HG03460 (cell line): ENCODE data around the gene PNO1.
"Not testable (repeated sequence)": the region's sequence is repeated elsewhere in the genome, so short reads cannot be mapped to it uniquely, and the experiment has no call there.

Experiments
- ATAC-seq: cut with Tn5 transposase; IDR thresholded peaks from one replicate; pipeline ENCODE4 v1.9.1; 2021; ENCODE audit not compliant: unreplicated experiment

PNO1 gene

DNA sequence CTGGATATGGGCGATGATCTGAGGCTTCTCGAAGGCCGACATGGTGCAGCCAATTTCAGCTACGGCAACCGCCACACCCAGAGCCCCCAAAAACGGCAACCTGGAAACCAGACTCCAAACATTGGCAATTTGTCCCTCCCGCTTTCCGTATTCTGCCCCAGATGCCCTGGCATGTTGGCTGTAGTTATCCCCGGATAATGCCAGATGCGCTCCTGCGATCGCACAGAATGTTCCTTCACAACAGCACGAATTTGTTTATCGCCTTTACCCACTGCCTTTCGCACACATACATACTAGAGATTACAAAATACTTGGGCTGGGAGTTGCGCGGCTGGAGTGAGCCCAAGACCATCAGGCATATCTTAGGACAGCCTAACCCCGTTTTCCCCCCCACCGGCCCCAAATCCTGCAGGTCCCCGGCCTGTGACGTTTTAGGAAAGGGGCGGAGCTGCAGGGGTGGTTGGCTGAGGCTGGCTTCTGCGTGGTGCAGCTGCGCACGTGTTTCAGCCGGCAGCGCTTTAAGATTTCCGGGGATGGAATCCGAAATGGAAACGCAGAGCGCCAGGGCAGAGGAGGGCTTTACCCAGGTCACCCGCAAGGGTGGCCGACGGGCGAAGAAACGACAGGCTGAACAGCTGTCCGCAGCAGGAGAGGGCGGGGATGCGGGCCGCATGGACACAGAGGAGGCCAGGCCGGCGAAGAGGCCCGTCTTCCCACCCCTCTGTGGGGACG lies at the start of gene PNO1:
Gene PNO1, plus strand, starts transcription at position 487 of the 732 bp plus-strand sequence. Its CDS starts 47 bp downstream, at position 534.
- ATAC-seq: peak; percentile 91

GRCh38 chr2:68108120-68108519 lies 49.6 kb upstream of the PNO1 start:
- ATAC-seq: no peak

DNA sequence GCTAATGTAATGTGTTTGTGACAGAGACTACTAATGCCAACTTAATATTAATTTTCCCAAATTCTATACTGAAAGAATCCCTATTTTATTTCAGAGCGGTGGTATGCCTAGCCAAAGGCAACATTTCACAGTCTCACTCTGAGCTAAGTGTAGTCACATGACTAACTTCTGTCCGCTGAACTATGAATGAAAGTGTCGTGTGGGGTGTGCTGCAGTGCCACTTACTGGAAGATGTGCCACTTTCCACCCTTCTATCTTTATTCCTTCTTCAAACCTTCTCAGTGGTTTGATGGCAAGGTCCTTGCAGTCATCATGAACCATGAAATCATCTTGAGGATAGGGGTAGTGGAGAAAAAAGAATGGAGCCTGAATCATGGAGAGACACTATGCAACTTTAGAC lies 47.6 kb upstream of the PNO1 start:
- ATAC-seq: no peak

GRCh38 chr2:68115965-68116364 lies 41.7 kb upstream of the PNO1 start:
- no peak for ATAC-seq

DNA sequence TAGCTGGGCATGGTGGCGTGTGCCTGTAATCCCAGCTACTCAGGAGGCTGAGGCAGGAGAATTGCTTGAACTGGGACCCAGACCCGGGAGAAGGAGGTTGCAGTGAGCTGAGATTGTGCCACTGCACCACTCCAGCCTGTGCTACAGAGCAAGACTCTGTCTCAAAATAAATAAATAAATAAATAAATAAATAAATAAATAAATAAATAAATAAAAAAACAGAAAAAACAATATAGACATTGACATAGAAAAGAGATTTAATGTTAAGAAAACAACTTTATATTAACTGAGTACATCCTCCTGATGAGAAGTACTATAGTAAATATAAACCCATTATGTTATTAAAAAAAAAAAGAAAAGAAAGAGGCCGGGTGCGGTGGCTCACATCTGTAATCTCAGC lies 39.8 kb upstream of the PNO1 start:
- not testable (repeated sequence) for ATAC-seq

DNA sequence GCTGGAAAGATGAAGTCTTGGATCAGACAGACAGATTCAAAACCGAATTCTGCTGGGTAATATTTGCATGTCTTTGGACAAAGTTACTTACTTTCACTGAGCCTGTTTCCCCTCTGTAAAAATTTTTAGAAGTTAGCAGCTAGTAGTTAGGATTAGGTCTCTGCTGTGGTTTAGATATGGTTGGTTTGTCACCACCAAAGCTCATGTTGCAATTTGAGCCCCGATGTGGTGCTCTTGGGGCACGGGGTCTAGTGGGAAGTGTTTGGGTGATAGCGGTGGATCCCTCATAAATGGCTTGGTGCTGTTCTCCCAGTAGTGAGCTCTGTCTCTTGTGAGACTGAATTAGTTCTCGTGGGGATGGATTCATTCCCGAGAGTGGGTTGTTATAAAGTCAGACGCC lies 38.9 kb upstream of the PNO1 start:
- ATAC-seq: no peak

DNA sequence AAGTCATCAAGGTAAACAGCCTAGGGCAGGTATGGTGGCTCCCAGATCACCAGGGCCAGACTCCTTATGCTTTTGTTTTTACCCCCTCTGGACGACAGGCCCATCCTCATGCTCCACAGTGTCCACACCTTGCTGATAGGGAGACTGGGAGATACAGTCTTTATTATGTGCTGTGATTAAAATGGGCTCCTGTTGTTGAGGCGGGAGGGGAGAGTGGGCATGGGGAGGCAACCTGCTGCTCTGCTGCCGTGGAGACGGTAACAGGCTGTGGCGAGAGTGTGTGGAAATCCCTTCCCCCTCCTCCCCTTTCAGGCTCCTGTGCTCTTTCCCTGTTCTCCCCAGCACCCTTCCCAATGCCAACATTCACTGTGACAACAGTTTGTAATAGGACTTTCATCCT lies 38.2 kb upstream of the PNO1 start:
- ATAC-seq: no peak

- ATAC-seq: no peak
Observed at GRCh38 chr2:68121873-68122679, 35.6 kb upstream of the PNO1 start.

GRCh38 chr2:68122680-68122964 lies 35.1 kb upstream of the PNO1 start:
- ATAC-seq: no peak

DNA sequence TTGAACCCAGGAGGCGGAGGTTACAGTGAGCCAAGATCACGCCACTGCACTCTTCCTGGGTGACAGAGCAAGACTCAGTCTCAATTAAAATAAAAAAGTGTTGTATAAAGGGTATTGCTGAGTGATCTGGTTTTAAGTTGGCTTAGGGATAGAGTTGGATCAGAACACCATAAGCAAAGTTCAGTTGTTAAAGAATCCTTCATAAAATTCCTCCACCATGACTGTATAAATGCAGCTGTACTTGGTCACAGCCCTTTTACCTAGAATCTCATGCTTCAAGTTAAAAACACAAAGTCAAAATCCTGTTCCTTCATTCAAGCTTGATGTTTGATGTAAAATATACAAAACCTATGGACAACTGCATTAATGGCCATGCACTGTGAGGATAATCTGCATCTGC lies 33.4 kb upstream of the PNO1 start:
- ATAC-seq: no peak

GRCh38 chr2:68125821-68126220 lies 31.9 kb upstream of the PNO1 start:
- no peak for ATAC-seq

DNA sequence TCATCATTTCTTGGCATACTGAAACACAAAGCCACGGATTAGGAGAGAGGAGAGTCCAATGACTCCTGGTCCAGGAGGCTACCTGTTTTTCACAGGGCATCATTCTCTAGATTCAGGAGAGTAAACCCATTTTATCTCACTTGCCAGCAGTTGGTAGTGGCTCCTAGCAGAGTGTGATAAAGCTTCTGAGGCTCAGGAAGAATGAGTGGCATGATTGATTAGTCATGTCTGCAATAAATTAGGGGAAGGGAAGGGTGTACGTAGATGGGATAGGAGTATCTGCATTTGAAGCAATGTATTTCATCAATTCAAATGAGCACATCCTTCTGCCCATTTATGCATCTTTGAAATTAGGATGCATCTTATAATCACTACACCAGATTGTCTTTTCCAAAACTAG lies 31.1 kb upstream of the PNO1 start:
- no peak for ATAC-seq

DNA sequence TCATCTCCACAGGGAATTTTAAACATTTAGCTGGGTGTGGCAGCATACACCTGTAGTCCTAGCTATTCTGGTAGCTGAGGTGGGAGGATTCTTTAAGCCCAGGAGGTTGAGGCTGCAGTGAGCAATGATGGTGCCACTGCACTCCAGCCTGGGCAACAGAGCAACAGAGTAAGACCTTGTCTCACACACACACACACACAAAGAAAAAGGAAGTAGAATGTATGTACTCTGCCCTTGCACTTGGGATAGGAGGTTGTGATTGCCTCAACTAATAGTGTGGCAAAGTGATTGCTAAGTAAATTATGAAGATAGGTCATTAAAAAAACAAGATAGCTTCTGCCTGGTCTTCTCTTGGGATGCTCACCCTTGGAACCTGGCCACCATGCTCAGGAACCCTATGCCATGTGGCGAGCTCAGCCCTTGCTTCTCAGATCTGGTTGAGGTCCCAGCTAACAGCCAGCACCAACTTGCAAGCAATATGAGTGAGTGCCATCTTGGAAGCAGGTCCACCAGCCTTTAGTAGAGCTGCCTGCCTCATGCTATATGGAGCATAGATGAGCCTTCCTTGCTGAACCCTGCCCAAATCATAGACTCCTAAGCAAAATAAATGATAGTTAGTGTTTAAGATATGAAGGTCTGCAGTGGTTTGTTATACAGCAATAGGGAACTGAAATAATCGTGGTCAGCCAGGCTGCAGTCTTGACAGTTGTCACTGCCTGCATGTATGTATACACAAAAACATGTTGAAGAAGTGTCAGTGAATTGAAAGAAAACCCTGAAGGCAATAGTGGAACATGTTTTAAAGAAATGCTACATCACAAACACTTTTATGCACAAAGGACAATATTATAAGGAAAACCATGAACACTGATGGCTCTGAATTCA lies 30.1 kb upstream of the PNO1 start:
- peak; percentile 93 for ATAC-seq

DNA sequence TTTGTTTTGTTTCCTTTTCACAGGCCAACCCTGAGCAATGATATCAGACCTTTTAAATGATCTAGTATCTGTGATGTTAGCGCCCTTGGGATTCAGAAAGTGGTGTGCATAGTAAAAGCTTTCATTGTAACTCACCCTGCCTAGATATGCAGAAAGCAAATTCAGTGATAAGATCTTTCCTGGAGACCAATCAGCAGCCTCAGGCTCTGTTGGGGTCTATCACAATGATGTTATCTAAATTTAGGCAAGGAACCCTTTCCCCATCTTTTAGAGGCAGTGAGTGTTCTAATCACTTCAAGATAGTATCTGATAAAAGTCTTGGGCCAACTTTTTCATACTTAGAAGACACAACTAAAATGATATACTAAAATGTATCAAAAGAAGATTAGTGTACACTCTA lies 23.6 kb upstream of the PNO1 start:
- no peak for ATAC-seq

- no peak for ATAC-seq
Observed at GRCh38 chr2:68134554-68134953, 23.1 kb upstream of the PNO1 start.

GRCh38 chr2:68135448-68136320 lies 22.0 kb upstream of the PNO1 start:
- no peak for ATAC-seq

DNA sequence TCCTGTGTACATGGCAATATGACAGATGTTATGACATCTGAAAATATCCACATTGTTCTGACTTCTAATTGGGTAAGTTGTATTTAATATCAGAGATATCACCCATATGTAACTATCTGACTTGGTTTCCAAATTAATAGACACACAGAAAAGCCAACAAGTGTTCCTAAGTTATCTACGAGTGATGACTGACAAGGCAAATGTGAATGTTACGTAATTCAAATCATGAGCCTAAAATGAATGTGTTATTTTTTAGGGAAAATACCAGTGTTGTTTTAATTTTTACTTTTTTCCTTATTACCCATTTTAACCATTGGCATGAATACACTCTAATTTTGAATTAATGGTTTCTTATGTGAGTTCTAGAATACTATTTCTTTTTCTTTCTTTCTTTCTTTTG lies 15.8 kb upstream of the PNO1 start:
- no peak for ATAC-seq

DNA sequence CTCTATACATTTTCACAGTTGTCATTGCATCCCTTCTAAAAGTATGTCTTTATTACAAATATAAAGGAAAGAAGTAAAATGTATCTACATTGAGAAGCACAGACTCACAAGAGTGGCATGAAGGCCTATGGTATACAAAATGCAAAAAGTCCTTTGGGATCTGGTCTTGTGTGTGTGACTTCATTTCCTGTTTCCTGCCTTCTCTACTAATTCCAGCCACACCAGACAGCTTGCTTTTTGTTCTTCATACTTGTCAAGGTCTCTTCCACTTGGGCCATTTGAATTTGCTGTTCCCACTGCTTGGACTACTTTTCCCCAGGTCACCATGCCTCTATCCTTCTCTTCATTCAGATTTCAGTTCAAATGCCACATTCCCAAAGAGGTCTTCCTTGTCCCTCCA lies 6.7 kb upstream of the PNO1 start:
- no peak for ATAC-seq

DNA sequence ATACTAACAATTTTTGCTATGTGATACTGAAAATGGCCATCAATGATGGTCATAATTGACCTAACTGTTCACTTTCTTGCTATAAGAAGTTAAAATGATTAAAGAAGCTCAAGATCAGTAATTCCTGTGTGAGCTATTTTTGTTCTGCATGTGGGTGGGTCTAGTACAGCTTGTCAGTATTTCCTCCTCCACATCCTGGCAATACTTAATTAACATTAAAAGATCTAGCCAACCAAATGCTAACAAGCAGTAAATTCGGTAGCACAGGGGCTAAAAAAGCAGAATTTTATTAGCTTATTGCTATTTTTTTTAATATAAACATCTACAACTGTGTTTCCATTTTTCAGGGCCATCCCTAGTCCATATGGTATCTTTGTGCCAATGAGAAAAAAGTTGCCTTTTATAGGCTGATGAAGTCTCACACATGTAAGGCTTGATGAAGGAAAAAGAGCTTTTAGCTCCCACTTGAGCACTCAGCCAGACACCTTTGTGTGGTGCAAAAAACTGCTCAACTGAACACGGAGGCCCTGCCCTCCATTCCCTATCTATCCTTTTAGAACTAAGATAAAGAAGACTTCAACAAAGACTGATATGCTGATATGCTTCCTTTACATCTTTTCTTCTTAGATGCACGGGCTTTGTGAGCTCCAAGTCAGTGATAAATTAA lies 4.9 kb upstream of the PNO1 start:
- no peak for ATAC-seq

- no peak for ATAC-seq
Observed at GRCh38 chr2:68155618-68156017, 2.1 kb upstream of the PNO1 start.
